Measurements from ENCODE around the gene SLC11A2. TPM values are rescaled to one million over a fixed set of nuclear protein-coding genes. Genes with fewer than 3 reads are reported as not detected.

Gene SLC11A2
- total RNA-seq, 1 experiment from 2014 or later: 33.9 TPM

GRCh38 chr12:50991291-50991690 is 34.9 kb downstream of the SLC11A2 start:
- Histone ChIP-seq H3K27ac (ENCODE audit: low read depth, low read length, poor library complexity, severe bottlenecking) (no peak overlapping the region), H3K36me3 (ENCODE audit: insufficient read depth, low read length, poor library complexity, severe bottlenecking) (peaks cover 40% of the 10 kb centered on the region), H3K9me3 (ENCODE audit: low read depth, low read length, poor library complexity, severe bottlenecking) (no peaks in the 10 kb centered on the region), H3K4me1 (ENCODE audit: insufficient read depth, low read length, poor library complexity, severe bottlenecking) (peaks cover 4% of the 10 kb centered on the region), H3K4me3 (ENCODE audit: low read depth, low read length, poor library complexity, severe bottlenecking) (no peak overlapping the region), H3K27me3 (replicated peaks; ENCODE audit: insufficient read depth, low read depth, low read length, poor library complexity) (no peaks in the 10 kb centered on the region)
- TF ChIP-seq, protein P1, sequence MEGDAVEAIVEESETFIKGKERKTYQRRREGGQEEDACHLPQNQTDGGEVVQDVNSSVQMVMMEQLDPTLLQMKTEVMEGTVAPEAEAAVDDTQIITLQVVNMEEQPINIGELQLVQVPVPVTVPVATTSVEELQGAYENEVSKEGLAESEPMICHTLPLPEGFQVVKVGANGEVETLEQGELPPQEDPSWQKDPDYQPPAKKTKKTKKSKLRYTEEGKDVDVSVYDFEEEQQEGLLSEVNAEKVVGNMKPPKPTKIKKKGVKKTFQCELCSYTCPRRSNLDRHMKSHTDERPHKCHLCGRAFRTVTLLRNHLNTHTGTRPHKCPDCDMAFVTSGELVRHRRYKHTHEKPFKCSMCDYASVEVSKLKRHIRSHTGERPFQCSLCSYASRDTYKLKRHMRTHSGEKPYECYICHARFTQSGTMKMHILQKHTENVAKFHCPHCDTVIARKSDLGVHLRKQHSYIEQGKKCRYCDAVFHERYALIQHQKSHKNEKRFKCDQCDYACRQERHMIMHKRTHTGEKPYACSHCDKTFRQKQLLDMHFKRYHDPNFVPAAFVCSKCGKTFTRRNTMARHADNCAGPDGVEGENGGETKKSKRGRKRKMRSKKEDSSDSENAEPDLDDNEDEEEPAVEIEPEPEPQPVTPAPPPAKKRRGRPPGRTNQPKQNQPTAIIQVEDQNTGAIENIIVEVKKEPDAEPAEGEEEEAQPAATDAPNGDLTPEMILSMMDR (conservative IDR thresholded peaks at IDR 0.05; ENCODE audit: low read depth, low read length): no peak
- no peak for TF ChIP-seq EZH2 (IDR thresholded peaks at IDR 0.05; ENCODE audit: borderline replicate concordance, low read depth, low read length, poor library complexity, severe bottlenecking)
- no TSS peak for BruUV-seq (replicated peaks)
- CTCF ChIA-PET: no interaction called here
- intact Hi-C loops (cut with micrococcal nuclease; ENCODE audit: unreplicated experiment): no loop called here
- DNase-seq (ENCODE audit: low spot score): no peak
- POLR2A ChIA-PET (ENCODE audit: low non-redundant PET): no interaction called here

GRCh38 chr12:50990791-50991190 is 35.4 kb downstream of the SLC11A2 start:
- H3K36me3 ChIP-seq (ENCODE audit: insufficient read depth, low read length, poor library complexity, severe bottlenecking): peaks cover 38% of the 10 kb centered on the region
- intact Hi-C loops (cut with micrococcal nuclease; ENCODE audit: unreplicated experiment): no loop called here
- H3K4me3 ChIP-seq (ENCODE audit: low read depth, low read length, poor library complexity, severe bottlenecking): no peak overlapping the region
- H3K27ac ChIP-seq (ENCODE audit: low read depth, low read length, poor library complexity, severe bottlenecking): no peak overlapping the region
- TF ChIP-seq EZH2 (IDR thresholded peaks at IDR 0.05; ENCODE audit: borderline replicate concordance, low read depth, low read length, poor library complexity, severe bottlenecking): no peak
- TF ChIP-seq, protein P1 (conservative IDR thresholded peaks at IDR 0.05; ENCODE audit: low read depth, low read length): no peak
- peaks cover 4% of the 10 kb centered on the region for H3K4me1 ChIP-seq (ENCODE audit: insufficient read depth, low read length, poor library complexity, severe bottlenecking)
- no peaks in the 10 kb centered on the region for H3K27me3 ChIP-seq (replicated peaks; ENCODE audit: insufficient read depth, low read depth, low read length, poor library complexity)
- H3K9me3 ChIP-seq (ENCODE audit: low read depth, low read length, poor library complexity, severe bottlenecking): no peaks in the 10 kb centered on the region
- ChIA-PET CTCF (no interaction called here), POLR2A (ENCODE audit: low non-redundant PET) (no interaction called here)
- BruUV-seq (replicated peaks): no TSS peak
- DNase-seq (ENCODE audit: low spot score): no peak

GRCh38 chr12:50990147-50990727 is 35.9 kb downstream of the SLC11A2 start:
- no peaks in the 10 kb centered on the region for H3K9me3 ChIP-seq (ENCODE audit: low read depth, low read length, poor library complexity, severe bottlenecking)
- H3K4me3 ChIP-seq (ENCODE audit: low read depth, low read length, poor library complexity, severe bottlenecking): no peak overlapping the region
- peaks cover 4% of the 10 kb centered on the region for H3K4me1 ChIP-seq (ENCODE audit: insufficient read depth, low read length, poor library complexity, severe bottlenecking)
- ChIA-PET CTCF (no interaction called here), POLR2A (ENCODE audit: low non-redundant PET) (no interaction called here)
- DNase-seq (ENCODE audit: low spot score): no peak
- H3K27me3 ChIP-seq (replicated peaks; ENCODE audit: insufficient read depth, low read depth, low read length, poor library complexity): no peaks in the 10 kb centered on the region
- H3K27ac ChIP-seq (ENCODE audit: low read depth, low read length, poor library complexity, severe bottlenecking): no peak overlapping the region
- no TSS peak for BruUV-seq (replicated peaks)
- H3K36me3 ChIP-seq (ENCODE audit: insufficient read depth, low read length, poor library complexity, severe bottlenecking): peaks cover 33% of the 10 kb centered on the region
- TF ChIP-seq, protein P1 (conservative IDR thresholded peaks at IDR 0.05; ENCODE audit: low read depth, low read length): no peak
- no peak for TF ChIP-seq EZH2 (IDR thresholded peaks at IDR 0.05; ENCODE audit: borderline replicate concordance, low read depth, low read length, poor library complexity, severe bottlenecking)
- intact Hi-C loops (cut with micrococcal nuclease; ENCODE audit: unreplicated experiment): no loop called here
